Esophagus squamous epithelium (tissue), 4 donors: ENCODE results near the gene SPP2.

Source experiments
- CTCF ChIP-seq, 6 experiments: fragments of 450-650 bp in 4 of 6; fragments of 200-600 bp in 2 of 6; sonication (generic) in 2 of 6; IDR thresholded peaks; one replicate each; pipeline ENCODE4 v1.5.1; 2016 to 2019; ENCODE audit warnings: antibody characterized with exemption in 6 of 6, mild to moderate bottlenecking in 4 of 6, moderate library complexity in 4 of 6
- POLR2A ChIP-seq, 4 donors: fragments of 450-650 bp; IDR thresholded peaks; one replicate each; pipeline ENCODE4 v1.6.1; 2017; ENCODE audit warnings: antibody characterized with exemption in 4 of 4, mild to moderate bottlenecking in 4 of 4, moderate library complexity in 3 of 4

- TF ChIP-seq CTCF (IDR thresholded peaks at IDR 0.05) (no peak), POLR2A (IDR thresholded peaks at IDR 0.05) (no peak)
Measured at GRCh38 chr2:234100686-234101085, 50.2 kb downstream of the SPP2 start.
